HG03558 (cell line): ENCODE results near the gene PCDHGA7.
"Not testable (repeated sequence)": the region's sequence is repeated elsewhere in the genome, so short reads cannot be mapped to it uniquely, and the experiment has no call there.

ENCODE experiments used
- ATAC-seq: cut with Tn5 transposase; IDR thresholded peaks from one replicate; pipeline ENCODE4 v1.9.1; 2021; ENCODE audit warnings: moderate number of reproducible peaks; ENCODE audit not compliant: unreplicated experiment; ENCODE audit errors: extremely low read depth

The PCDHGA7 gene

GRCh38 chr5:141397756-141398551 is 15.4 kb downstream of the PCDHGA7 start, which contains the start of gene PCDHGB5:
TSS of gene PCDHGB5 (plus strand) at chr5:141397947. CDS start at chr5:141398128, 181 bp downstream.
- not testable (repeated sequence) for ATAC-seq

- ATAC-seq, result no peak
Measured at GRCh38 chr5:141398608-141399007, 16.1 kb downstream of the PCDHGA7 start.

DNA sequence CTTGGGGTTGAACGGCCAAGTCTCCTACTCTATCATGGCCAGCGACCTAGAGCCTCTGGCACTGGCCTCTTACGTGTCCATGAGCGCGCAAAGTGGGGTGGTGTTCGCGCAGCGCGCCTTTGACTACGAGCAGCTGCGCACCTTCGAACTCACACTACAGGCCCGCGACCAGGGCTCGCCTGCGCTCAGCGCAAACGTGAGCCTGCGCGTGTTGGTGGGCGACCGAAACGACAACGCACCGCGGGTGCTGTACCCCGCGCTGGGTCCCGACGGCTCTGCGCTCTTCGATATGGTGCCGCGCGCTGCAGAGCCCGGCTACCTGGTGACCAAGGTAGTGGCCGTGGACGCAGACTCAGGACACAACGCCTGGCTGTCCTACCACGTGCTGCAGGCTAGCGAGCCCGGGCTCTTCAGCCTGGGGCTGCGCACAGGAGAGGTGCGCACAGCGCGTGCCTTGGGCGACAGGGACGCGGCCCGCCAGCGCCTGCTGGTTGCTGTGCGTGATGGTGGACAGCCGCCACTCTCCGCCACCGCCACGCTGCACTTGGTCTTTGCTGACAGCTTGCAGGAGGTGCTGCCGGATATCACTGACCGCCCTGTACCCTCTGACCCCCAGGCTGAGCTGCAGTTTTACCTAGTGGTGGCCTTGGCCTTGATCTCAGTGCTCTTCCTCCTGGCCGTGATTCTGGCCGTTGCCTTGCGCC is 17.2 kb downstream of the PCDHGA7 start:
- no peak for ATAC-seq

- ATAC-seq, result no peak
Measured at GRCh38 chr5:141402553-141403243, 20.2 kb downstream of the PCDHGA7 start, which contains the start of gene PCDHGA9. TSS of gene PCDHGA9 (plus strand) at chr5:141402778. CDS start at chr5:141402953, 175 bp downstream.

GRCh38 chr5:141403387-141403786 is 20.8 kb downstream of the PCDHGA7 start:
- ATAC-seq, result no peak

DNA sequence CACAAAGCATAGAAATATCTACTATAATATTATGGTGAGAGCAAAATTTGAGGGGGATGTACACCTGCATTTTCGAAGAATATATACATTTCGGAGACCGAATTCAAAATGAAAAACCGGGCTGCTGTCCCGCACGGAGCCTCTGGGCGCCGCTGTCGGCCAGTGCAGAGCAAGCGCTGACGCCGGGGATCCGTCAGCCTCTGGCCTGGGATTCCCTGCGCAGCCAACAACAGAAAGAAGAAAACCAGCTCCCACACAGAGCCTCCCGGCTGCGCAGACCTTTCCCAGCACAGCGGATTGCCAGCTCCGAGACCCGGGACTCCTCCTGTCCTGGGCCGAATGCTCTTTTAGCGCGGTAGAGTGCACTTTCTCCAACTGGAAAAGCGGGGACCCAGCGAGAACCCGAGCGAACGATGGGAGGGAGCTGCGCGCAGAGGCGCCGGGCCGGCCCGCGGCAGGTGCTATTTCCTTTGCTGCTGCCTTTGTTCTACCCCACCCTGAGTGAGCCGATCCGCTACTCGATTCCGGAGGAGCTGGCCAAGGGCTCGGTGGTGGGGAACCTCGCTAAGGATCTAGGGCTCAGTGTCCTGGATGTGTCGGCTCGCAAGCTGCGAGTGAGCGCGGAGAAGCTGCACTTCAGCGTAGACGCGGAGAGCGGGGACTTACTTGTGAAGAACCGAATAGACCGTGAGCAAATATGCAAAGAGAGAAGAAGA is 25.4 kb downstream of the PCDHGA7 start, which contains the start of gene PCDHGB6:
TSS of gene PCDHGB6 (plus strand) at position 232 of the 716 bp plus-strand sequence. CDS start at position 414, 182 bp downstream.
- ATAC-seq, result not testable (repeated sequence)

DNA sequence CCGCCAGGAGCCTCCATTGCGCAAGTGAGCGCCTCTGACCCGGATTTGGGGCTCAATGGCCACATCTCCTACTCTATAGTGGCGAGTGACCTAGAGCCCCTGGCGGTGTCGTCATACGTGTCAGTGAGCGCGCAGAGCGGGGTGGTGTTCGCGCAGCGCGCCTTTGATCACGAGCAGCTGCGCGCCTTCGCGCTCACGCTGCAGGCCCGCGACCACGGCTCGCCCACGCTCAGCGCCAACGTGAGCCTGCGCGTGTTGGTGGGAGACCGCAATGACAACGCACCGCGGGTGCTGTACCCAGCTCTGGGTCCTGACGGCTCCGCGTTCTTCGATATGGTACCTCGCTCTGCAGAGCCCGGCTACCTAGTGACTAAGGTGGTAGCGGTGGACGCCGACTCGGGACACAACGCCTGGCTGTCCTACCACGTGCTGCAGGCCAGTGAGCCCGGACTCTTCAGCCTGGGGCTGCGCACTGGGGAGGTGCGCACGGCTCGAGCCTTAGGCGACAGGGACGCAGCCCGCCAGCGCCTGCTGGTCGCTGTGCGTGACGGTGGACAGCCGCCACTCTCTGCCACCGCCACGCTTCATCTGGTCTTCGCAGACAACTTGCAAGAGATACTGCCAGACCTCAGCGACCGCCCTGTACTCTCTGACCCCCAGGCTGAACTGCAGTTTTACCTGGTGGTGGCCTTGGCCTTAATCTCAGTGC is 27.2 kb downstream of the PCDHGA7 start:
- ATAC-seq, result no peak

- no peak for ATAC-seq
Measured at GRCh38 chr5:141411575-141411974, 29.0 kb downstream of the PCDHGA7 start.

DNA sequence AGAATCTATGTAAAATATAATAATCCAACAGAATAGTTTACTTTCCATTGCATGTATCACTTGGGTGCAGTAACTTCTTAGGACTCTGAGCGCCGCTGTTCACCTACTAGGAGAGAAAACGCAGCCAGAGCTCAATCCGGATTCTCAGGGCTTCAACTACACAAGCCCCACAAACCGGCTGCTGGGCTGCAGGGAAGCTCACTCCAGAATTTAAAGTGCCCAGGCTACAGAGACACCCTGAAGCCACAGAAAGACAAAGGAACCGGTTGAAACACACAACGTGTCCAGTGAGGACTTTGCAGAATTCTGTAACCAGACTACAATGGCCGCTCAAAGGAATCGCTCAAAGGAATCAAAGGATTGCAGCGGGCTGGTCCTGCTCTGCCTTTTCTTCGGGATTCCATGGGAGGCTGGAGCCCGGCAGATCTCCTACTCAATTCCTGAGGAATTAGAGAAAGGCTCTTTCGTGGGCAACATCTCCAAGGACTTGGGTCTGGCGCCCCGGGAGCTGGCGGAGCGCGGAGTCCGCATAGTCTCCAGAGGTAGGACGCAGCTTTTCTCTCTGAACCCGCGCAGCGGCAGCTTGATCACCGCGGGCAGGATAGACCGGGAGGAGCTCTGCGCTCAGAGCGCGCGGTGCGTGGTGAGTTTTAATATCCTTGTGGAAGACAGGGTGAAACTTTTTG is 30.5 kb downstream of the PCDHGA7 start, which contains the start of gene PCDHGA10:
TSS of gene PCDHGA10 (plus strand) at position 134 of the 686 bp plus-strand sequence. CDS start at position 323, 189 bp downstream.
- peak; percentile 62 for ATAC-seq

DNA sequence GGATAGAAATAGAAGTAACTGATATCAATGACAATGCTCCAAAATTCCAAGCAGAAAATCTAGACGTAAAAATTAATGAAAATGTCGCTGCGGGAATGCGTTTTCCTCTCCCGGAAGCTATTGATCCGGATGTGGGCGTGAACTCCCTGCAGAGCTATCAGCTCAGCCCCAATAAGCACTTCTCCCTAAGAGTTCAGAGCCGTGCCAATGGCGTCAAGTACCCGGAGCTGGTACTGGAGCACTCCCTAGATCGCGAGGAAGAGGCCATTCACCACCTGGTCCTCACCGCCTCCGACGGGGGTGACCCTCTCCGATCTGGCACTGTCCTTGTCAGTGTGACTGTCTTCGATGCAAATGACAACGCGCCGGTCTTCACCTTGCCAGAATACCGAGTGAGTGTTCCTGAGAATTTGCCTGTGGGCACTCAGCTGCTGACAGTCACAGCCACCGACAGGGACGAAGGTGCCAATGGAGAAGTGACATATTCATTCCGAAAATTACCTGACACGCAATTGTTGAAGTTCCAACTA is 31.1 kb downstream of the PCDHGA7 start:
- no peak for ATAC-seq

DNA sequence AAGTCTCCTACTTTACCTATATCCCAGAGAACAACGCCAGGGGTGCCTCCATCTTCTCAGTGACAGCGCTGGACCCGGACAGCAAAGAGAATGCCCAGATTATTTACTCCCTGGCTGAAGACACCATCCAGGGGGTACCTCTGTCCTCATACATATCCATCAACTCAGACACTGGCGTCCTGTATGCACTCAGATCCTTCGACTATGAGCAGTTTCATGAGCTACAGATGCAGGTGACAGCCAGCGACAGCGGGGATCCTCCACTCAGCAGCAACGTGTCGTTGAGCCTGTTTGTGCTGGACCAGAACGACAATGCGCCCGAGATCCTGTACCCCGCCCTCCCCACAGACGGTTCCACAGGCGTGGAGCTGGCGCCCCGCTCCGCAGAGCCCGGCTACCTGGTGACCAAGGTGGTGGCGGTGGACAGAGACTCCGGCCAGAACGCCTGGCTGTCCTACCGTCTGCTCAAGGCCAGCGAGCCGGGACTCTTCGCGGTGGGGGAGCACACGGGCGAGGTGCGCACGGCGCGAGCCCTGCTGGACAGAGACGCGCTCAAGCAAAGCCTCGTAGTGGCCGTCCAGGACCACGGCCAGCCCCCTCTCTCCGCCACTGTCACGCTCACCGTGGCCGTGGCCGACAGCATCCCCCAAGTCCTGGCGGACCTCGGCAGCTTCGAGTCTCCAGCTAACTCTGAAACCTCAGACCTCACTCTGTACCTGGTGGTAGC is 32.2 kb downstream of the PCDHGA7 start:
- ATAC-seq, result not testable (repeated sequence)

GRCh38 chr5:141415275-141415618 is 32.7 kb downstream of the PCDHGA7 start:
- ATAC-seq, result not testable (repeated sequence)

- ATAC-seq, result peak; percentile 39
Measured at GRCh38 chr5:141417494-141418172, 35.1 kb downstream of the PCDHGA7 start, which contains the start of gene PCDHGB7. TSS of gene PCDHGB7 (plus strand) at chr5:141417677. CDS start at chr5:141417860, 183 bp downstream.

DNA sequence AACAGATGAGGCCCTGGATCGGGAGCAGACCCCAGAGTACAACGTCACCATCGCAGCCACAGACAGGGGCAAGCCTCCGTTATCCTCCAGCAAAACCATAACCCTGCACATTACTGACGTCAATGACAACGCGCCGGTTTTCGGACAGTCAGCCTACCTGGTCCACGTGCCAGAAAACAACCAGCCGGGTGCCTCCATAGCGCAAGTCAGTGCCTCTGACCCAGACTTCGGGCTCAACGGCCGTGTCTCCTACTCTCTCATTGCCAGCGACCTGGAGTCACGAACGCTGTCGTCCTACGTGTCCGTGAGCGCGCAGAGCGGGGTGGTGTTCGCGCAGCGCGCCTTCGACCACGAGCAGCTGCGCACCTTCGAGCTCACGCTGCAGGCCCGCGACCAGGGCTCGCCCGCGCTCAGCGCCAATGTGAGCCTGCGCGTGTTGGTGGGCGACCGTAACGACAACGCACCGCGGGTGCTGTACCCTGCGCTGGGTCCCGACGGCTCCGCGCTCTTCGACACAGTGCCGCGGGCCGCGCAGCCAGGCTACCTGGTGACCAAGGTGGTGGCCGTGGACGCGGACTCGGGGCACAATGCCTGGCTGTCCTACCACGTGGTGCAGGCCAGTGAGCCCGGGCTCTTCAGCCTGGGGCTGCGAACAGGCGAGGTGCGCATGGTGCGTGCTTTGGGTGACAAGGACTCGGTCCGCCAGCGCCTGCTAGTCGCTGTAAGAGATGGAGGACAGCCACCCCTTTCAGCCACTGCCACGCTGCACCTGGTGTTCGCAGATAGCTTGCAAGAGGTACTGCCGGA is 36.7 kb downstream of the PCDHGA7 start:
- no peak for ATAC-seq

DNA sequence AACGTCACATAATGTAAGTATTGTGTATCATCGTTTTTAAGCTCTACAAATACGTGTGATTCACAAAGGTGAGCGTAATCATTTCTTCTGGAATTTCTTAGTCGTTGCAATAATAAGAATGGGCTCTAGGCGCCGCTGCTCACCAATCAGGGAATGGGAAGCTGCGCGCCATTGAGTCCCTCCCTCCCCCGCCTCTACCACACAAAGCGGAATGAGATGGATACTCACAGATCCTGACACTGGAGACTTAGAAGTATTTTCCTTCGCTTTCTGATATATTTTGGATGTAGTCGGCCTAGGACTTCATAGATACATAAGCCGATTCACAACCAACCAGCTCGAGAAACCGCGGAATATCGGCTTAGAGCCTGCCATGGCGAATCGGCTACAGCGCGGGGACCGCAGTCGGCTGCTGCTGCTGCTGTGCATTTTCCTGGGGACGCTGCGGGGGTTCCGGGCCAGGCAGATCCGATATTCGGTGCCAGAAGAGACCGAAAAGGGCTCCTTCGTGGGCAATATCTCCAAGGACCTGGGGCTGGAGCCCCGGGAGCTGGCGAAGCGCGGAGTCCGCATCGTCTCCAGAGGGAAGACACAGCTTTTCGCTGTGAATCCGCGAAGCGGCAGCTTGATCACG is 38.4 kb downstream of the PCDHGA7 start, which contains the start of gene PCDHGA11:
TSS of gene PCDHGA11 (plus strand) at position 197 of the 634 bp plus-strand sequence. CDS start at position 374, 177 bp downstream.
- ATAC-seq, result no peak

- no peak for ATAC-seq
Measured at GRCh38 chr5:141421489-141421855, 38.9 kb downstream of the PCDHGA7 start.
